ENCODE measurements around the gene HCAR1.
"Not testable (repeated sequence)": the region's sequence is repeated elsewhere in the genome, so short reads cannot be mapped to it uniquely, and the experiment has no call there.

- TF ChIP-seq CTCF (optimal IDR thresholded peaks at IDR 0.05 in 1 of 3, IDR thresholded peaks at IDR 0.05 in 1 of 3, conservative IDR thresholded peaks at IDR 0.05 in 1 of 3; ENCODE audit: extremely low read depth in 1 of 3, insufficient read depth in 2 of 3, low read length in 3 of 3); EZH2 (IDR thresholded peaks at IDR 0.05; ENCODE audit: low read length): not testable (repeated sequence)
Observed at GRCh38 chr12:122750781-122751515, 20.3 kb upstream of the HCAR1 start.
